ENCODE results near the gene AJAP1.

The AJAP1 gene

DNA sequence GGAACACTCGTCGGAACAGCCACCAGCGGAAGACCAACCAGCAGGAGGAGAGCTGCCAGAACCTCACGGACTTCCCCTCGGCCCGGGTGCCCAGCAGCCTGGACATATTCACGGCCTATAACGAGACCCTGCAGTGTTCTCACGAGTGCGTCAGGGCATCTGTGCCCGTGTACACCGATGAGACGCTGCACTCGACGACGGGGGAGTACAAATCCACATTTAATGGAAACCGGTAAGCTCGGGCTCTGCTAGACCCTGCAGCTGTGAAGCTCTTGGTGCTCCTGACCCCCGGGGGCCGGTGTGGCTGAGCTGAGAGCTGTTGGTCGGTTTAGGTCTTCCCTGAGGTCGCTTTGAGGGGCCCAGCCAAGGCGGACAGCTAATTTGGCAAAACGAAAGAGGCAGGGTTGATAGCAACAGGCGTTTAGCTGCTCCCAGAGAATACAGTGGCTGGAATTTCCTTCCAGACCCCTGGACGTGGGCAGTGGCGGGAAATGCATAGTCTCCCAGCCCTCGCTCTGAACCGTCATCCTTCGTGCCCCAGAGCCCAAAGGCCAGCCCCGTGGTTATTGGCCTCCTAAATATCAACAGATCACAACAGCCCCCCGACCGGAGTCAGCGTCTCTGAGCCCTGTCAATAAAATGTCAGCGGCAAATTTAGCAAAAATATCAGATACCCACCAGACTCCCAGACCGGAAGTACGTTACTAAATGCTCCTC lies 118.0 kb downstream of the AJAP1 start:
- H3K36me3 Mint-ChIP-seq (ENCODE audit: low read depth) = no peaks in the 10 kb centered on the region
- no peak overlapping the region for H3K4me3 Mint-ChIP-seq
- H3K27ac Mint-ChIP-seq = no peak overlapping the region
- H3K27me3 Mint-ChIP-seq (ENCODE audit: low read depth) = no peaks in the 10 kb centered on the region
- H3K4me1 Mint-ChIP-seq (ENCODE audit: low read depth) = no peaks in the 10 kb centered on the region
- no peaks in the 10 kb centered on the region for H3K9me3 Mint-ChIP-seq

DNA sequence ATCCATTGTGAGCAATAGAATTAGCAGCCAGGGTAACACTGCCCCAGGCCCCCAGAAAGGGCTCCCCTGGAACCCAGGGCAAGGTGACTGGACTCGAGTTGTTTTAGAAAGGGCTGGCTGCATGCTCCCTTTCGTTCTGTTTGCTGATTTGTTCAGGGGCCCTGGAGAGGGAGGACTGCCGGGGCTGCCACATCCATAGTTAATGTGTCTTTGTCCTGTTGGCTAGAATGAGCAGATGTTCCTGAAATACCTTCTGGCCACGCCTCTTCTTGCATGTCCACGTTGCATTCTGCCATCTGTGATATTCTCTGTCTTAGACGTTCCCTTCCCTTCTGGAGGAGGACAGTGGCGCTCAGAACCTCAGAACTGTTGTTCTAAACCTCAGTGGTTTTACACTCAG lies 118.8 kb downstream of the AJAP1 start:
- Mint-ChIP-seq H3K4me1 (ENCODE audit: low read depth) (no peaks in the 10 kb centered on the region), H3K36me3 (ENCODE audit: low read depth) (no peaks in the 10 kb centered on the region), H3K27ac (no peak overlapping the region), H3K9me3 (no peaks in the 10 kb centered on the region), H3K27me3 (ENCODE audit: low read depth) (no peaks in the 10 kb centered on the region), H3K4me3 (no peak overlapping the region)

DNA sequence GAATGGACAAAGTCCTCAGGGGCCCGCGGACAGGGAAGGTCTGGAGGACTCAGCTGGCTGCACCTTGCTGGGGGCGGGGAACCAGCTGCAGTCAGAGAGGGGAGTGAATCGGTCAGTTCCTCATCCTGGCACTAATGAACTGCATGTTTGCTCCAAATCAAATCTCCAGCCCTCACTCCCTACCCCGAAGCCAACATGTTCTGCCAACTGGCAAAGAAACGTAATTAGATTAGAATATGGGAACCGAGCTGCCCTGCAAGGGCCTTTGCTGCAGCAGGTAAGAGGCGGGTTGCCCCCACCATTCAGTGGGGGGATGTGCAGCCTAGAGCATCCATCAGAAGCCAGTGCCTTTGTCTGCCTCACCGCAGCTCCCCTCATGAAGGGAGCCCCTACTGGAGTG lies 121.1 kb downstream of the AJAP1 start:
- no peaks in the 10 kb centered on the region for H3K9me3 Mint-ChIP-seq
- no peak overlapping the region for H3K4me3 Mint-ChIP-seq
- no peaks in the 10 kb centered on the region for H3K27me3 Mint-ChIP-seq (ENCODE audit: low read depth)
- H3K27ac Mint-ChIP-seq = no peak overlapping the region
- H3K36me3 Mint-ChIP-seq (ENCODE audit: low read depth) = no peaks in the 10 kb centered on the region
- H3K4me1 Mint-ChIP-seq (ENCODE audit: low read depth) = no peaks in the 10 kb centered on the region

DNA sequence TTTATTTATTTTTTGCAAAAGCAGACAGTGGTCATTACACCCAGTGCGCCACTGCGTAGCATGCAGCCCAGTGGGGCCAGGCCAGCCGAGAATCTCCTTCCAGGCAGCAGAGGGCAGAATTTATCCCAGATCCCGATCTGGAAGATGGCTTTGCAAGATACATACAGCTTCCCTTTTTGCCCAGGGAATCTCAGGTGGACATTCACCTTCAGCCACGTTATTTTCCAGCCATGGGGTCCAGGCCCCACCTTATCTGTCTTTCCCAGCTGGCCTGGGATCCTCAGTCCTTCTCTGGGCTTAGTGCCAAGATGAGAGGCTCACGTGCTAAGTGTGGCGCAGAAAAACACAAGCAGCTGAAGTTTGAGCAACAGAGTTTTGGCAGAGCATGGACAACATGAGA lies 123.6 kb downstream of the AJAP1 start:
- no peaks in the 10 kb centered on the region for H3K4me1 Mint-ChIP-seq (ENCODE audit: low read depth)
- H3K9me3 Mint-ChIP-seq = no peaks in the 10 kb centered on the region
- no peak overlapping the region for H3K27ac Mint-ChIP-seq
- no peak overlapping the region for H3K4me3 Mint-ChIP-seq
- no peaks in the 10 kb centered on the region for H3K27me3 Mint-ChIP-seq (ENCODE audit: low read depth)
- H3K36me3 Mint-ChIP-seq (ENCODE audit: low read depth) = no peaks in the 10 kb centered on the region

DNA sequence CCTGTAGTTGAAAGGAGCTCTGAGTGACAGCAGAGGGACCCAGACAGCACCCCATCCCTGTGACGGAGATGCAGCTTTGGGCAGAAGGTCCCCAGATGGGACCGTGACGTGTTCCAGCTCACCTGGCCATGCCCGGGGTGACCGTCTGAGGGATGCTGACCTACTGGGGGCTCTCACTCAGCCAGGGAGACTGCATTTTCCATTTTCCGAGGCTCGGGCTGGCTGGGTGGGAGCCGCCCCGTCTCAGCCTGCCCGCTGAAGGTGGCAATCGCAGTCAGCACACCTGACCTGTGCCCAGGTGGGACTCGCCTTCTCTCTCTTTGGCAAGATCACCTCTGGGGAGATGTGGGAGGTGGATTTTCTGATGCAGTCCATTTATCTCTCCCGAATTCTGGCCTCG lies 127.2 kb downstream of the AJAP1 start:
- no peaks in the 10 kb centered on the region for H3K36me3 Mint-ChIP-seq (ENCODE audit: low read depth)
- no peak overlapping the region for H3K4me3 Mint-ChIP-seq
- no peaks in the 10 kb centered on the region for H3K4me1 Mint-ChIP-seq (ENCODE audit: low read depth)
- H3K9me3 Mint-ChIP-seq = no peaks in the 10 kb centered on the region
- H3K27ac Mint-ChIP-seq = no peak overlapping the region
- H3K27me3 Mint-ChIP-seq (ENCODE audit: low read depth) = no peaks in the 10 kb centered on the region

DNA sequence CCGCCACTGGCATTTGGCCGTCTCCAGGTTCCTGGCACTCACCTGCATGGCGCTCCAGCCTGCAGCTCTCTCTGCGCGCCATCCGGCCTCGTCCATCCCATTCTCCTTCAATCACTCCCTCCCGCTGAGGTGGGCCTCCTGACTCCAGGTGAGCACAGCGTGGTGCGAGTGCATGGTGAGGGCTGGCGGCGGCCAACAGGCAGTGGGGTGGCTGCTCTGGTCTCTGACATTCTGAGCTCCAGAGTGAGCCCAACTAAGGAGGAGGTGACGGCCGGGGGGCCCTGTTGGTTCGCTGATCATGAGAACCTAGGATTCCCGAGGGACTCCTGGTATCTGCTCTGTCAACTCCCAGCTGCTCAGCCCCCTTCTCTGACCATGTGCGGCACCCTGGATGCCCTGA lies 130.4 kb downstream of the AJAP1 start:
- H3K9me3 Mint-ChIP-seq = no peaks in the 10 kb centered on the region
- no peaks in the 10 kb centered on the region for H3K4me1 Mint-ChIP-seq (ENCODE audit: low read depth)
- H3K27ac Mint-ChIP-seq = no peak overlapping the region
- H3K36me3 Mint-ChIP-seq (ENCODE audit: low read depth) = no peaks in the 10 kb centered on the region
- no peaks in the 10 kb centered on the region for H3K27me3 Mint-ChIP-seq (ENCODE audit: low read depth)
- H3K4me3 Mint-ChIP-seq = no peak overlapping the region

DNA sequence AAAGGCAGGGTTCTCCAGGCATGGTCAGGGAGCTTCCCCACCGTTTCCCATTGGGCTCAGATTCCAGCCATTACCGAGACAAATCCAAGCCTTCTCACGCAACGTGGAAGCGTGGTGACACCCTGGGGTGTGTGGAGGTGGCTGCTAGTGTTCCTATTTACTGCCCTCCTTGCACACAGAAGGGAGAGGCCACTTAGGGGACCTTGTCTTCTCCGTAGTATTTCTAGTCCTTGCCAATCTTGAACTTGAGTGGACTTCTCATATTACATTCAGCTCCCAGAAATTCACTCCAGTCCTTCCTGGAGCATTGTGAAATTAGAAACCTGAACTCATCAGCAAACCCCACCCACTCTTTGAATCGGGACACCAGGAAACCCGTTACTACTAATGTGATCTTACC lies 131.6 kb downstream of the AJAP1 start:
- no peak overlapping the region for H3K27ac Mint-ChIP-seq
- no peak overlapping the region for H3K4me3 Mint-ChIP-seq
- H3K27me3 Mint-ChIP-seq (ENCODE audit: low read depth) = no peaks in the 10 kb centered on the region
- H3K36me3 Mint-ChIP-seq (ENCODE audit: low read depth) = no peaks in the 10 kb centered on the region
- no peaks in the 10 kb centered on the region for H3K4me1 Mint-ChIP-seq (ENCODE audit: low read depth)
- no peaks in the 10 kb centered on the region for H3K9me3 Mint-ChIP-seq

DNA sequence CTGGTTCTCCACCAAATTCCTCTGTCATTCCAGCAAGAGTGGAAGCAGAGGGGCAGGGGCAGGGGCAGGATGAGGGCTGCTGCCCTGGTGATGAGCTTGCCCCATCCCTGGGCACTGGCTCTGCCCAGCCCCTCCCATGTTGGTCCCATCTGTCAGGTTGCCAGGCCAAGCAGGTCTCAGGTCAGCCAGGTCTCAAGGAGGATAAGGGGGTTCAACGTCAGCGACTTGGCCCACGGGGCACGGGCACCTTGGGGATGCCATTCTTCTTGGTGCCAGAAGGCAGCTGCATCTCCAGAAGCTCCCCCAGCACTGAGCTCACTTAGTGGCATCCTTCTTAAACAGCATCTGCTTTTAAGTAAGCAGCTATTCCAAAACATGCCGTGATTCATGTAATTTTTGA lies 133.1 kb downstream of the AJAP1 start:
- no peaks in the 10 kb centered on the region for H3K36me3 Mint-ChIP-seq (ENCODE audit: low read depth)
- no peak overlapping the region for H3K27ac Mint-ChIP-seq
- H3K27me3 Mint-ChIP-seq (ENCODE audit: low read depth) = no peaks in the 10 kb centered on the region
- H3K9me3 Mint-ChIP-seq = no peaks in the 10 kb centered on the region
- H3K4me1 Mint-ChIP-seq (ENCODE audit: low read depth) = no peaks in the 10 kb centered on the region
- no peak overlapping the region for H3K4me3 Mint-ChIP-seq

DNA sequence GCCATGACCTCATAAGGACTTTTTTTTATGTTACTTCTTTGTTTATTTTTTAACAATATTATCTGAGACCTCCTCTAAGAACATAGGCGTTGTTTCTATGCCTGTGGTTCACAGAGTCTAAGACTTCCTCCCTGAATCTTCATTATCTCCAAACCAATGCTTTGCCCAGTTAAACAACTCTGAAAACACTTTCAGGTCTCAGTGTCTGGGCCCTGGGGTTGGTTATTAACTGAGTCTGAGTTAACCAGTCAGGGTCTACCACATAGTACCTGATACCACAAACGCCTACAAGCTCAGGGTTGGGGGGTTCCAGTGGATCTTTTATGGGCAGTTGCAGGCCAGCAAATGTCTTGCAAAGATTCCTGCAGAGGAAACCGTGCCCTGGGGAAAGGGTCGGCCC lies 138.2 kb downstream of the AJAP1 start:
- H3K27me3 Mint-ChIP-seq (ENCODE audit: low read depth) = no peaks in the 10 kb centered on the region
- no peak overlapping the region for H3K4me3 Mint-ChIP-seq
- no peaks in the 10 kb centered on the region for H3K4me1 Mint-ChIP-seq (ENCODE audit: low read depth)
- H3K36me3 Mint-ChIP-seq (ENCODE audit: low read depth) = no peaks in the 10 kb centered on the region
- no peaks in the 10 kb centered on the region for H3K9me3 Mint-ChIP-seq
- H3K27ac Mint-ChIP-seq = no peak overlapping the region

DNA sequence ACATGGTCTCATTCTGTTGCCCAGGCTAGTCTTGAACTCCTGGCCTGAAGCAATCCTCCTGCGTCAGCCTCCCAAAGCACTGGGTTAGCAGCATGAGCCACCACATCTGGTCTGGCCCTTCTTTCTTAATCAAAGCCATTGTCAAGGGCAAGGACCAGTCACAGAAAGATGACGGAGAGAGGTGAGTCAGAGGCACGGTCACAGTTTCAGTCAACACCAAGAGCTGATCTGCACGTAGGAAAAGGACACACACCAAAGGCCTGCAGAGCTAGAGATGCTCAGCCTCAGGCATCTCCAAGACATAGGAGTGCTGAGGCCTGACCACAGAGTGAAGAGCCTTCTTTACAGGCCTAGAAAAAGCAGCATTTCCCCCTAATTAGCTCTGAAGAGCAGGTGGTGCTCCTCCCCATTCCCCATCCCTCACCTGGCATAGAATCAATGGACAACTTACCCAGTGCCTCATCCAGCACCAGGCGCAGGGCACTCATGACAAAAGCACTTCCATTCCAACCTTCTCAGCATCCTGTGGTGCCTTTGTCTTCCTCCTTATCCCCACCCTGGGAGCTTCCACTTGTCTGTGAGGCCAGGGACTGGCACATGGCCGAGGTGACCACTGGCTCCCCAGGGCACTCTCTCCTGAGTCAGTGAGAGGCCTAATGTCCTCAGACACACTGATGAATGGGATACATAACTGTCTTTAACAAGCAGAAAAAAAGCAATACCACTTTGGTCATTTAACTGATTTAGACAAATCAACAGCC lies 139.8 kb downstream of the AJAP1 start:
- Mint-ChIP-seq H3K36me3 (ENCODE audit: low read depth) (no peaks in the 10 kb centered on the region), H3K27ac (no peak overlapping the region), H3K27me3 (ENCODE audit: low read depth) (no peaks in the 10 kb centered on the region), H3K4me3 (no peak overlapping the region), H3K9me3 (no peaks in the 10 kb centered on the region), H3K4me1 (ENCODE audit: low read depth) (no peaks in the 10 kb centered on the region)

DNA sequence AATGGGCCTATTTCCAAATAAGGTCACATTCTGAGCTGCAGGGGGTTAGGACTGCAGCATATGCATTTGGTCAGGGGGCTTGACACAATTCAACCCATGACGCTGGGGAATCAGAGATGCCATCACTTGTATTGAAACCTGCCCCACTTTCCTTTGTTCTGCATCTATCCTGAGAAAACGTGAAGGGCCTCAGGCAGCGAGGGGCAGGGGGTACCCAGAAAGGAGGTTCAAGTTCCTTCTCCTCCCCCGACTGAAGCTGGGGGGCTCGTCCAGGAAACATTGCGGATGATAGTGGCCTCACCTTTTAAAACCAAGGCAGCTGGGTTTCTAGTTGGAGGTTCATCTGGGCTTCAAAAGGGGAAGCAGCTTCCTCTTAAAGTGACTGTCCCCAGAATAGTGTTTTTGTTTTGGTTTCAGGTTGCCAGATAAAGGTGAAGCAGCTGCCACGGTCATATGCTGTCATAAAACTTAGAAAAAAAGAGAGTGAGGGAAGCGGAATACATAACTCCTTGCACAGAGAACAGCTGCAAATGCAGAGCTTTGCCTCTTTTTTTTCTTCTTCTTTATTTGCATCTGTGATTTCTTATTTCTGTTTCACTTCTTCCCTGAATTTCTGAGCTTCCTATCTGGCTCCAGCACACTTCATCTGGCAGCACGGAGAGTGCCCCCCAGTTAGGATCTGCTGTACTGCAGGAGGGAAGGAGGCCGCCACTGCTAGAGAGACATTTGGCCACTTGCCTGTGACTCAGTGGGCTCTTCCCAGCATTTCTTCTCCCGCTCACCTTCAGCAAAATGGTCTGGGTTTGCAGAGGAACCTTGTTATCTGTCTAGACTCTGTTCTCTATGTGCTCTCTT lies 142.0 kb downstream of the AJAP1 start:
- no peaks in the 10 kb centered on the region for H3K4me1 Mint-ChIP-seq (ENCODE audit: low read depth)
- H3K27me3 Mint-ChIP-seq (ENCODE audit: low read depth) = no peaks in the 10 kb centered on the region
- no peaks in the 10 kb centered on the region for H3K9me3 Mint-ChIP-seq
- H3K4me3 Mint-ChIP-seq = no peak overlapping the region
- no peaks in the 10 kb centered on the region for H3K36me3 Mint-ChIP-seq (ENCODE audit: low read depth)
- no peak overlapping the region for H3K27ac Mint-ChIP-seq

DNA sequence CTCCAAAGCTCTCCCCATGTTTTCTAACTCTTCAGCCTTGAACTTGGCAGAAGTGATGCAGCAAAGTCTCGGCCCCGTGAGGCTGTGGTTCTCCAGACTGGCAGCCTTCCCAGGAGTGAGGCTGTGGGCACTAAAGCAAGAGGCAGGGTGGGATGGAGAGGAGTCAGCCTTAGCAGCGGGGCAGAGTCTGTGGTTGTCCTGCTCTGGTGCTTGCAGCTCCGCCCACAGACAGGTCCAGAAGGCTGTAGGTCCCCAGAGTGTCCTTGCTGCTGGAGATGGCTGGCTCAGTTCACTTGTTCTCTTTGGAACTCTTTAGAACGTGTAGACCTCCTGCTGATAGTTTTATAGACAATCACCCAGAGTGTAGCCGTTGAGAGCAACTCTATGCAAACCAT lies 142.6 kb downstream of the AJAP1 start:
- no peaks in the 10 kb centered on the region for H3K27me3 Mint-ChIP-seq (ENCODE audit: low read depth)
- H3K27ac Mint-ChIP-seq = no peak overlapping the region
- H3K4me3 Mint-ChIP-seq = no peak overlapping the region
- H3K4me1 Mint-ChIP-seq (ENCODE audit: low read depth) = no peaks in the 10 kb centered on the region
- no peaks in the 10 kb centered on the region for H3K36me3 Mint-ChIP-seq (ENCODE audit: low read depth)
- H3K9me3 Mint-ChIP-seq = no peaks in the 10 kb centered on the region

DNA sequence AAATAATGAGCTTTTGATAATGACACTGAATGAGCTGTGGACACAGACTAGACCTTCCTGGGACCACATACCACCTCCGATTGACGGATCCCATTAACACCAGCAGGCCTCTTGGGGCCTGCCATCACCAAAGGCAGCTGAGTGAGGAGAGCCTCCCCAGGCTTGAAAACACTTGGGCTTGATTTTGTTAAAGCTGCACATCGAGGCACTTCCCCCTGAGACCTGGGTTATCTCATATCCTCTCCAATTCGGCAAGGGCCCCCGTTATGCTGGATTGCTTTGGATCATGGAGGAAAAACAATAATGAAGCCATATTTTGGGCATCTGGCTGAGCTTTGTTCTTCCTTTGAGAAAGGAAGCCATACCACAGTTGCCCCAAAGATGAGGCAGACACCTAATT lies 143.0 kb downstream of the AJAP1 start:
- Mint-ChIP-seq H3K4me3 (no peak overlapping the region), H3K36me3 (ENCODE audit: low read depth) (no peaks in the 10 kb centered on the region), H3K27ac (no peak overlapping the region), H3K27me3 (ENCODE audit: low read depth) (no peaks in the 10 kb centered on the region), H3K4me1 (ENCODE audit: low read depth) (no peaks in the 10 kb centered on the region), H3K9me3 (no peaks in the 10 kb centered on the region)

DNA sequence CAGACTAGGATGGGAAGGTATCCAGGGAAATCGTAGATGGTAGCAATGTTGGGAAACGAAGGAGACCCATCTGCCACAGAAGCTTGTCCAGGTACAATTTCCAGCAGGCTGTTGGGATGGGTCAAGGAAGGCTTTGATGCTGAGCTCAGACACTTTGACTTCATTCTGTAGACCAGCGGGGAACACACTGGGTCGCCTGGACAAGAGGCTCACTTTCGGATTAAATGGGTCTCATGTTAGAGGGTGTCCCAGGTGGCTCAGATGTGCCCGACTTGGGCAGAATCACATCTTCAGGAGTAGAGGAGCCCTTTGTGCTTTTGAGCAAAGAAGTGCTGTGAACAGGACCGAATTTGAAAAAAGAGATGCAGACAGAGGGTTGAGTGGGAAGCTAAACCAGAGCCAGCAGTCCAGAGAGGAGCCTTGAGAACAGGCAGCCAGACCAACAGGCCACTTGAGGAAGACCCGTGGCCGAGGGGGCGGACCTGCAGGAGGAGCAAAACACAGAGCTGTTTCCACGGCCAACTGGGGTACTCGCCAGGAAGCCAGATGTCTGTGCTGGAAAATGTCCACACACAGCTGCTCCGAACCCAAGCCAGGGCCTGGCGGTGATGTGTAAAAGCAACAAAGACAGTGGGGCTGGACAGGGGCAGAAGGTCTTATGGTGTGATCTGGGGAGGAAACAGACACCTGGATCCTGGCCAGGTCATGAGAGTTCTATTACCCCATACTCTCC lies 146.9 kb downstream of the AJAP1 start:
- no peak overlapping the region for H3K27ac Mint-ChIP-seq
- H3K36me3 Mint-ChIP-seq (ENCODE audit: low read depth) = no peaks in the 10 kb centered on the region

More for the DNA sequence above, 146.9 kb downstream of the AJAP1 start:
- no peak overlapping the region for H3K4me3 Mint-ChIP-seq
- H3K4me1 Mint-ChIP-seq (ENCODE audit: low read depth) = no peaks in the 10 kb centered on the region
- H3K9me3 Mint-ChIP-seq = peaks cover under 1% of the 10 kb centered on the region
- no peaks in the 10 kb centered on the region for H3K27me3 Mint-ChIP-seq (ENCODE audit: low read depth)

Measured in T-helper 1 cell treated with Interleukin-12 subunit alpha and Interleukin-12 subunit beta and Interleukin-4 antibody, amounts not matched to agents 30 μg/mL and 1 μg/mL, for 36 hours (primary cell).